Measurements from ENCODE around the gene SELENOS. TPM values are rescaled to one million over a fixed set of nuclear protein-coding genes. Genes with fewer than 3 reads are reported as not detected.

The SELENOS gene
- total RNA-seq, 1 donor from 2014 or later: 49.5 TPM

- peak; percentile 78 for DNase-seq (ENCODE audit: low read depth, low spot score)
These were observed 25.2 kb downstream of the SELENOS start, which contains the start of gene CHSY1 for GRCh38 chr15:101251830-101252820. CHSY1 (minus strand) TSS chr15:101252048; CDS start chr15:101251456, 592 bp downstream.

GRCh38 chr15:101250873-101251829 lies 26.1 kb downstream of the SELENOS start:
- DNase-seq (ENCODE audit: low read depth, low spot score): no peak

GRCh38 chr15:101250341-101250831 lies 26.9 kb downstream of the SELENOS start:
- DNase-seq (ENCODE audit: low read depth, low spot score): no peak

- no peak for DNase-seq (ENCODE audit: low read depth, low spot score)
These were observed 29.0 kb downstream of the SELENOS start for GRCh38 chr15:101248274-101248673.

- no peak for DNase-seq (ENCODE audit: low read depth, low spot score)
These were observed 30.2 kb downstream of the SELENOS start for GRCh38 chr15:101246824-101247745.

- no peak for DNase-seq (ENCODE audit: low read depth, low spot score)
These were observed 30.9 kb downstream of the SELENOS start for GRCh38 chr15:101246391-101246790.

- DNase-seq (ENCODE audit: low read depth, low spot score): no peak
These were observed 32.2 kb downstream of the SELENOS start for GRCh38 chr15:101244889-101245668.

GRCh38 chr15:101244036-101244781 lies 33.1 kb downstream of the SELENOS start:
- no peak for DNase-seq (ENCODE audit: low read depth, low spot score)

GRCh38 chr15:101243420-101243819 lies 33.9 kb downstream of the SELENOS start:
- DNase-seq (ENCODE audit: low read depth, low spot score): no peak

- no peak for DNase-seq (ENCODE audit: low read depth, low spot score)
These were observed 34.3 kb downstream of the SELENOS start for GRCh38 chr15:101242999-101243336.

- no peak for DNase-seq (ENCODE audit: low read depth, low spot score)
These were observed 34.9 kb downstream of the SELENOS start for GRCh38 chr15:101242160-101242998.

GRCh38 chr15:101240358-101240757 lies 36.9 kb downstream of the SELENOS start:
- DNase-seq (ENCODE audit: low read depth, low spot score): no peak

- DNase-seq (ENCODE audit: low read depth, low spot score): no peak
These were observed 37.6 kb downstream of the SELENOS start for GRCh38 chr15:101239724-101240136.

- no peak for DNase-seq (ENCODE audit: low read depth, low spot score)
These were observed 40.0 kb downstream of the SELENOS start for GRCh38 chr15:101237251-101237650.

- no peak for DNase-seq (ENCODE audit: low read depth, low spot score)
These were observed 43.5 kb downstream of the SELENOS start for GRCh38 chr15:101233651-101234280.

GRCh38 chr15:101232677-101233076 lies 44.6 kb downstream of the SELENOS start:
- DNase-seq (ENCODE audit: low read depth, low spot score): no peak

- DNase-seq (ENCODE audit: low read depth, low spot score): no peak
These were observed 49.0 kb downstream of the SELENOS start for GRCh38 chr15:101228313-101228712.

GRCh38 chr15:101225658-101226057 lies 51.6 kb downstream of the SELENOS start:
- no peak for DNase-seq (ENCODE audit: low read depth, low spot score)

Measured in pulmonary artery endothelial cell (primary cell).